ENCODE results near the gene TMEM86A.

TMEM86A gene

GRCh38 chr11:18727479-18728236, 29.1 kb downstream of the TMEM86A start:
- DNase-seq = peak; percentile 30

- DNase-seq = no peak
Observed at GRCh38 chr11:18728658-18729057, 30.1 kb downstream of the TMEM86A start.

- DNase-seq = no peak
Observed at GRCh38 chr11:18729426-18729825, 30.8 kb downstream of the TMEM86A start.

GRCh38 chr11:18730020-18730419, 31.4 kb downstream of the TMEM86A start:
- DNase-seq = no peak

- DNase-seq = no peak
Observed at GRCh38 chr11:18731441-18731840, 32.9 kb downstream of the TMEM86A start.

- DNase-seq = peak; percentile 26
Observed at GRCh38 chr11:18731949-18732821, 33.6 kb downstream of the TMEM86A start.

GRCh38 chr11:18733202-18733601, 34.6 kb downstream of the TMEM86A start:
- no peak for DNase-seq

- no peak for DNase-seq
Observed at GRCh38 chr11:18736590-18737148, 38.1 kb downstream of the TMEM86A start.

GRCh38 chr11:18737642-18738041, 39.1 kb downstream of the TMEM86A start:
- no peak for DNase-seq

- DNase-seq = no peak
Observed at GRCh38 chr11:18739685-18740084, 41.1 kb downstream of the TMEM86A start.

GRCh38 chr11:18741783-18742182, 43.2 kb downstream of the TMEM86A start:
- no peak for DNase-seq

GRCh38 chr11:18743365-18743764, 44.8 kb downstream of the TMEM86A start:
- no peak for DNase-seq

GRCh38 chr11:18743900-18744514, 45.4 kb downstream of the TMEM86A start:
- DNase-seq = no peak

- DNase-seq = no peak
Observed at GRCh38 chr11:18745251-18745650, 46.7 kb downstream of the TMEM86A start.

- no peak for DNase-seq
Observed at GRCh38 chr11:18748766-18749365, 50.3 kb downstream of the TMEM86A start.

- DNase-seq = peak; percentile 16
Observed at GRCh38 chr11:18749681-18750319, 51.2 kb downstream of the TMEM86A start.

- DNase-seq = no peak
Observed at GRCh38 chr11:18750944-18751343, 52.4 kb downstream of the TMEM86A start.

- no peak for DNase-seq
Observed at GRCh38 chr11:18752502-18752901, 53.9 kb downstream of the TMEM86A start.

- DNase-seq = no peak
Observed at GRCh38 chr11:18754308-18754707, 55.7 kb downstream of the TMEM86A start.

All from inflammatory macrophage treated with lipopolysaccharide for 4 hours (primary cell).